ENCODE data around the gene RTN4. TPM values are rescaled to one million over a fixed set of nuclear protein-coding genes. Genes with fewer than 3 reads are reported as not detected.

The RTN4 gene
- total and polyA plus RNA-seq, 2 experiments from 2014 or later, result 218 to 221 TPM

GRCh38 chr2:55045780-55046179 is 4.5 kb downstream of the RTN4 start (continued):
- no peak for TF ChIP-seq ZNF462 (CRISPR knock-in tag; IDR thresholded peaks at IDR 0.05)
- TF ChIP-seq JUNB (IDR thresholded peaks at IDR 0.05; ENCODE audit: unreplicated experiment), result no peak

- H3K4me3 Mint-ChIP-seq, result no peak overlapping the region
- H3K36me3 Mint-ChIP-seq (ENCODE audit: low read depth), result peaks cover 14% of the 10 kb centered on the region
- Histone ChIP-seq H3K4me1 (ENCODE audit: insufficient read depth) (peaks cover 67% of the 10 kb centered on the region), H3K36me3 (ENCODE audit: insufficient read depth) (no peaks in the 10 kb centered on the region; the same call in 1 of the 2 replicates), H4K20me1 (replicated peaks; ENCODE audit: insufficient read depth) (peaks cover 64% of the 10 kb centered on the region), H3K4me3 (no peak overlapping the region), H3K27me3 (ENCODE audit: insufficient read depth) (no peaks in the 10 kb centered on the region), H3K27ac (ENCODE audit: low read depth) (no peak overlapping the region), H3K4me2 (no peak overlapping the region), H2AFZ (no peak overlapping the region), H3K9me2 (ENCODE audit: insufficient read depth) (no peaks in the 10 kb centered on the region), H3K79me2 (replicated peaks; ENCODE audit: insufficient read depth) (peaks cover 100% of the 10 kb centered on the region), H3F3A (replicated peaks; ENCODE audit: low read depth) (no peaks in the 10 kb centered on the region)
- H3K27ac Mint-ChIP-seq, result no peak overlapping the region
- H3K27me3 Mint-ChIP-seq (ENCODE audit: insufficient read depth, low read depth, poor library complexity), result peaks cover 5% of the 10 kb centered on the region
- DNase-seq (ENCODE audit: low spot score) (no peak), ATAC-seq (no peak)
- H3K4me1 Mint-ChIP-seq, result peaks cover 54% of the 10 kb centered on the region
- peaks cover 5% of the 10 kb centered on the region; the same call in 2 of the 3 replicates for H3K9me3 Mint-ChIP-seq
- TF ChIP-seq EZH2phosphoT487 (IDR thresholded peaks at IDR 0.05; ENCODE audit: unreplicated experiment), result no peak
- TF ChIP-seq ETS1 (IDR thresholded peaks at IDR 0.05), result no peak
- no peak for TF ChIP-seq ZNF114 (CRISPR knock-in tag; IDR thresholded peaks at IDR 0.05)
- TF ChIP-seq JUNB (IDR thresholded peaks at IDR 0.05; ENCODE audit: unreplicated experiment), result no peak
- no peak for TF ChIP-seq EZH2 (IDR thresholded peaks at IDR 0.05; ENCODE audit: low read depth, unreplicated experiment)
- no peak for TF ChIP-seq CTCF (conservative IDR thresholded peaks at IDR 0.05; ENCODE audit: low read depth in 2 of 2)
Observed at GRCh38 chr2:55043841-55044240, 6.4 kb downstream of the RTN4 start.

Measured in GM23338 (cell line).